ENCODE measurements around the gene TRIP12.
"Not testable (repeated sequence)": the region's sequence is repeated elsewhere in the genome, so short reads cannot be mapped to it uniquely, and the experiment has no call there.

- TF ChIP-seq POLR2A (IDR thresholded peaks at IDR 0.05; ENCODE audit: low read length); GATA1 (IDR thresholded peaks at IDR 0.05; ENCODE audit: low read depth, low read length): not testable (repeated sequence)
These were observed 135.5 kb downstream of the TRIP12 start for GRCh38 chr2:229786289-229786688.
